H9 (cell line): ENCODE data around the gene SRRM3. TPM values are rescaled to one million over a fixed set of nuclear protein-coding genes. Genes with fewer than 3 reads are reported as not detected.
"Not testable (repeated sequence)": the region's sequence is repeated elsewhere in the genome, so short reads cannot be mapped to it uniquely, and the experiment has no call there.

ENCODE experiments used
- DNase-seq: peaks from one replicate; pipeline ENCODE4 v3.0.0-alpha.2; 2017
- H2AFZ ChIP-seq: one replicate; pipeline ENCODE4 v1.6.1; 2013; ENCODE audit warnings: mild to moderate bottlenecking, low read length, control low read depth, moderate library complexity
- H2AK5ac ChIP-seq: 2 replicates; pipeline ENCODE4 v1.6.1; 2013; ENCODE audit warnings: low read length, control low read depth, mixed read lengths; ENCODE audit not compliant: insufficient read length
- H2BK120ac ChIP-seq: one replicate; pipeline ENCODE4 v1.6.1; 2013; ENCODE audit warnings: low read depth, mild to moderate bottlenecking, low read length, control low read depth, inconsistent platforms; ENCODE audit not compliant: poor library complexity, severe bottlenecking
- H2BK12ac ChIP-seq: 2 replicates; pipeline ENCODE4 v1.6.1; 2013; ENCODE audit warnings: low read length, control low read depth, mixed read lengths, low read depth; ENCODE audit not compliant: insufficient read length
- H2BK15ac ChIP-seq: 2 replicates; pipeline ENCODE4 v1.6.1; 2013; ENCODE audit warnings: low read depth, low read length, control low read depth
- H2BK20ac ChIP-seq: one replicate; pipeline ENCODE4 v1.6.1; 2013; ENCODE audit warnings: low read depth, mild to moderate bottlenecking, low read length, control low read depth, inconsistent platforms; ENCODE audit not compliant: poor library complexity, severe bottlenecking
- H2BK5ac ChIP-seq: 2 replicates; pipeline ENCODE4 v1.6.1; 2013; ENCODE audit warnings: low read length, control low read depth, mixed read lengths; ENCODE audit not compliant: insufficient read length
- H3K14ac ChIP-seq: 2 replicates; pipeline ENCODE4 v1.6.1; 2013; ENCODE audit warnings: low read length, control low read depth; ENCODE audit not compliant: insufficient read depth
- H3K18ac ChIP-seq: 2 replicates; pipeline ENCODE4 v1.6.1; 2013; ENCODE audit warnings: low read depth, mild to moderate bottlenecking, mixed read lengths, low read length, control low read depth; ENCODE audit not compliant: insufficient read length
- H3K23ac ChIP-seq: 2 replicates; pipeline ENCODE4 v1.6.1; 2013; ENCODE audit warnings: low read length, control low read depth, mixed read lengths, low read depth; ENCODE audit not compliant: insufficient read length
- H3K23me2 ChIP-seq: 2 replicates; pipeline ENCODE4 v1.6.1; 2013; ENCODE audit warnings: low read depth, mild to moderate bottlenecking, mixed read lengths, low read length, control low read depth; ENCODE audit not compliant: insufficient read length, poor library complexity, severe bottlenecking
- H3K27ac ChIP-seq: 2 replicates; pipeline ENCODE4 v1.5.1; 2013; ENCODE audit warnings: low read length, control low read depth, mixed read lengths, low read depth; ENCODE audit not compliant: insufficient read length
- H3K27me3 ChIP-seq: 2 replicates; pipeline ENCODE4 v1.6.1; 2013; ENCODE audit warnings: low read length, control low read depth, inconsistent platforms; ENCODE audit not compliant: insufficient read depth
- H3K4ac ChIP-seq: 2 replicates; pipeline ENCODE4 v1.6.1; 2013; ENCODE audit warnings: low read depth, mild to moderate bottlenecking, control low read depth, inconsistent platforms, low read length, moderate library complexity
- H3K4me1 ChIP-seq: 2 replicates; pipeline ENCODE4 v1.6.1; 2013; ENCODE audit warnings: low read length, control low read depth, inconsistent platforms; ENCODE audit not compliant: insufficient read depth
- H3K4me2 ChIP-seq: 2 replicates; pipeline ENCODE4 v1.6.1; 2013; ENCODE audit warnings: low read length, control low read depth, mixed read lengths; ENCODE audit not compliant: insufficient read length, insufficient read depth
- H3K56ac ChIP-seq: 2 replicates; pipeline ENCODE4 v1.6.1; 2013; ENCODE audit warnings: low read depth, mild to moderate bottlenecking, mixed read lengths, low read length, control low read depth; ENCODE audit not compliant: insufficient read length
- H3K79me1 ChIP-seq: 2 replicates; pipeline ENCODE4 v1.6.1; 2013; ENCODE audit warnings: low read depth, mild to moderate bottlenecking, moderate library complexity, low read length, control low read depth, inconsistent platforms; ENCODE audit not compliant: insufficient read depth, poor library complexity, severe bottlenecking
- H3K79me2 ChIP-seq: 2 replicates; pipeline ENCODE4 v1.6.1; 2013; ENCODE audit warnings: low read length, control low read depth, inconsistent platforms; ENCODE audit not compliant: insufficient read depth
- H3K9ac ChIP-seq: 2 replicates; pipeline ENCODE4 v1.6.1; 2013; ENCODE audit warnings: low read length, control low read depth, mixed read lengths; ENCODE audit not compliant: insufficient read length; ENCODE audit errors: extremely low read depth
- H3K9me3 ChIP-seq: one replicate; pipeline ENCODE4 v1.6.1; 2013; ENCODE audit warnings: low read depth, low read length, inconsistent platforms; ENCODE audit not compliant: control insufficient read depth
- H3T11ph ChIP-seq: one replicate; pipeline ENCODE4 v1.6.1; 2013; ENCODE audit warnings: mild to moderate bottlenecking, low read length, control low read depth, inconsistent platforms
- H4K20me1 ChIP-seq: one replicate; pipeline ENCODE4 v1.6.1; 2013; ENCODE audit not compliant: control insufficient read depth, insufficient read length, insufficient read depth
- H4K5ac ChIP-seq: 2 replicates; pipeline ENCODE4 v1.6.1; 2013; ENCODE audit warnings: low read depth, mild to moderate bottlenecking, mixed read lengths, low read length, control low read depth; ENCODE audit not compliant: insufficient read length
- H4K8ac ChIP-seq: replicated peaks from 2 replicates; pipeline ENCODE4 v1.6.1; 2013; ENCODE audit warnings: low read length, control low read depth, mixed read lengths, low read depth; ENCODE audit not compliant: insufficient read length
- H4K91ac ChIP-seq: 2 replicates; pipeline ENCODE4 v1.6.1; 2013; ENCODE audit warnings: low read depth, mild to moderate bottlenecking, moderate library complexity, mixed read lengths, low read length, control low read depth; ENCODE audit not compliant: insufficient read length
- H3K27ac Mint-ChIP-seq, 3 experiments: 2 replicates in 2 of 3; 3 replicates in 1 of 3; pipeline ENCODE4 v1.8.0; 2020 to 2021; ENCODE audit warnings: mixed read lengths in 3 of 3, mild to moderate bottlenecking in 1 of 3, moderate library complexity in 1 of 3
- H3K27me3 Mint-ChIP-seq: 2 replicates; pipeline ENCODE4 v1.8.0; 2021; ENCODE audit warnings: low read depth, mild to moderate bottlenecking, moderate library complexity, mixed read lengths
- H3K36me3 Mint-ChIP-seq, 3 experiments: 2 replicates in 2 of 3; 3 replicates in 1 of 3; pipeline ENCODE4 v1.8.0; 2020 to 2021; ENCODE audit warnings: low read depth in 3 of 3, mixed read lengths in 3 of 3; ENCODE audit not compliant: insufficient read depth in 1 of 3
- H3K4me1 Mint-ChIP-seq, 2 experiments: 2 replicates each; pipeline ENCODE4 v1.8.0; 2020; ENCODE audit warnings: mixed read lengths in 2 of 2
- H3K4me3 Mint-ChIP-seq, 2 experiments: 2 replicates in 1 of 2; 3 replicates in 1 of 2; pipeline ENCODE4 v1.8.0; 2020 to 2021; ENCODE audit warnings: mild to moderate bottlenecking in 2 of 2, mixed read lengths in 2 of 2, moderate library complexity in 1 of 2
- H3K9me3 Mint-ChIP-seq, 2 experiments: 2 replicates in 1 of 2; 3 replicates in 1 of 2; pipeline ENCODE4 v1.8.0; 2020; ENCODE audit warnings: mild to moderate bottlenecking in 2 of 2, mixed read lengths in 2 of 2, moderate library complexity in 1 of 2
- CTCF ChIP-seq: fragments of 200-600 bp; sonication (generic); conservative IDR thresholded peaks from 3 replicates; pipeline ENCODE4 v1.8.0; 2021; ENCODE audit warnings: antibody characterized with exemption, mild to moderate bottlenecking
- WGBS: extraction: QIAGEN DNeasy Blood & Tissue Kit; methylation state at CpG from one replicate; pipeline ENCODE4 v1.1.7; 2013; ENCODE audit warnings: missing lambda C conversion rate, low lambda C conversion rate, mixed read lengths; ENCODE audit not compliant: insufficient read length; ENCODE audit errors: extremely low coverage; 5-methylcytosine and 5-hydroxymethylcytosine counted together
- total RNA-seq: library from RNA; stranded (reverse); gene quantifications from 2 replicates; pipeline ENCODE4 v1.2.1, GENCODE V29; 2021

Gene SRRM3
- total RNA-seq, 1 experiment from 2014 or later: 11.0 TPM

GRCh38 chr7:76225951-76226350 is 24.3 kb downstream of the SRRM3 start:
- no peak overlapping the region for H3K56ac ChIP-seq
- no peak overlapping the region for H2BK15ac ChIP-seq
- H4K5ac ChIP-seq: no peak overlapping the region
- no peaks in the 10 kb centered on the region for H3K79me2 ChIP-seq
- H3K27me3 ChIP-seq: no peaks in the 10 kb centered on the region
- no peaks in the 10 kb centered on the region for H3K79me1 ChIP-seq
- no peak overlapping the region for H2BK5ac ChIP-seq
- no peak overlapping the region for H4K8ac ChIP-seq
- Mint-ChIP-seq H3K27ac (no peak overlapping the region), H3K9me3 (no peaks in the 10 kb centered on the region; a peak in 2 of 5 replicates), H3K27me3 (peaks cover 7% of the 10 kb centered on the region), H3K4me1 (peaks cover 19 to 31% of the 10 kb centered on the region in 2 experiments), H3K4me3 (no peak overlapping the region; a peak in 1 of 5 replicates), H3K36me3 (no peaks in the 10 kb centered on the region)
- H3K14ac ChIP-seq: no peak overlapping the region
- no peak overlapping the region for H3K4me2 ChIP-seq
- no peak overlapping the region for H2BK12ac ChIP-seq
- no CpG with 5 or more reads among the region's 2 CpGs for WGBS
- H2AFZ ChIP-seq: no peak overlapping the region
- H4K20me1 ChIP-seq: no peaks in the 10 kb centered on the region
- no peaks in the 10 kb centered on the region for H3K9me3 ChIP-seq
- H3K27ac ChIP-seq: no peak overlapping the region
- peaks cover 12% of the 10 kb centered on the region for H3K4me1 ChIP-seq
- TF ChIP-seq CTCF: no peak
- no peak overlapping the region for H3K4ac ChIP-seq
- H2BK20ac ChIP-seq: no peak overlapping the region
- H2BK120ac ChIP-seq: no peak overlapping the region
- no peak overlapping the region for H2AK5ac ChIP-seq
- H3K9ac ChIP-seq: no peak overlapping the region
- no peak overlapping the region for H3T11ph ChIP-seq
- H4K91ac ChIP-seq: no peak overlapping the region
- no peak for DNase-seq
- H3K23me2 ChIP-seq: no peaks in the 10 kb centered on the region
- H3K18ac ChIP-seq: no peak overlapping the region
- no peak overlapping the region for H3K23ac ChIP-seq

GRCh38 chr7:76226878-76227423 is 25.3 kb downstream of the SRRM3 start:
- not testable (repeated sequence) for H3K9me3 Mint-ChIP-seq
- no CpG with 5 or more reads among the region's 1 CpG for WGBS

More at GRCh38 chr7:76226878-76227423, 25.3 kb downstream of the SRRM3 start:
- H2AFZ ChIP-seq, H2BK15ac ChIP-seq, H3K14ac ChIP-seq, H3K18ac ChIP-seq, H3K23me2 ChIP-seq, H3K27me3 ChIP-seq, H2BK20ac ChIP-seq, H3K36me3 Mint-ChIP-seq, H2BK120ac ChIP-seq, H4K91ac ChIP-seq, H3K27me3 Mint-ChIP-seq, H3K79me2 ChIP-seq, H3K4ac ChIP-seq, H2AK5ac ChIP-seq, H3K27ac ChIP-seq, H3K79me1 ChIP-seq, H4K20me1 ChIP-seq, H3K4me2 ChIP-seq, H4K8ac ChIP-seq, H3T11ph ChIP-seq, H3K27ac Mint-ChIP-seq, H2BK12ac ChIP-seq, H3K56ac ChIP-seq, H3K4me3 Mint-ChIP-seq, H2BK5ac ChIP-seq, H3K9ac ChIP-seq, H3K9me3 ChIP-seq, H3K23ac ChIP-seq, DNase-seq, H4K5ac ChIP-seq: not testable (repeated sequence)
- H3K4me1 Mint-ChIP-seq: peaks cover 29 to 34% of the 10 kb centered on the region in 2 experiments
- H3K4me1 ChIP-seq: peaks cover 11% of the 10 kb centered on the region
